H1 (cell line): Measurements from ENCODE around the gene TRIM50. TPM values are rescaled to one million over a fixed set of nuclear protein-coding genes. Genes with fewer than 3 reads are reported as not detected.

Source experiments
- CTCF ChIA-PET: fragments of 300-600 bp; sonication (Branson Sonifier 250); formaldehyde crosslinking; loops from one replicate; lab custom pipeline; 2021; ENCODE audit not compliant: partially characterized antibody; lab: Charles Lee
- POLR2A ChIA-PET: fragments of 300-600 bp; sonication (Branson Sonifier 250); formaldehyde crosslinking; loops from one replicate; lab custom pipeline; 2021; ENCODE audit warnings: inconsistent platforms; ENCODE audit not compliant: partially characterized antibody; lab: Charles Lee
- DNase-seq, 2 experiments: peaks; one replicate each; pipeline versions ENCODE4 v3.0.0 to v3.0.0-alpha.2; 2010 to 2022; ENCODE audit warnings: low spot score in 2 of 2, low read depth in 1 of 2, mixed read lengths in 1 of 2
- FAIRE-seq: peaks from 2 replicates; lab custom pipeline; 2011; peaks lifted over from hg19 to GRCh38; lab: Jason Lieb, UNC
- H2AFZ ChIP-seq: 2 replicates; pipeline ENCODE4 v1.8.1; 2012; ENCODE audit warnings: low read length, inconsistent platforms
- H2AK5ac ChIP-seq: 2 replicates; pipeline ENCODE4 v1.6.1; 2013; ENCODE audit warnings: low read depth, low read length
- H2BK120ac ChIP-seq: replicated peaks from 2 replicates; pipeline ENCODE3; 2013; ENCODE audit warnings: low read depth, low read length, inconsistent platforms
- H2BK12ac ChIP-seq: 2 replicates; pipeline ENCODE4 v1.6.1; 2013; ENCODE audit warnings: low read depth, low read length
- H2BK15ac ChIP-seq: 2 replicates; pipeline ENCODE4 v1.6.1; 2013; ENCODE audit warnings: low read length
- H2BK20ac ChIP-seq: 2 replicates; pipeline ENCODE4 v1.6.1; 2013; ENCODE audit warnings: low read length
- H2BK5ac ChIP-seq: 2 replicates; pipeline ENCODE4 v1.6.1; 2013; ENCODE audit warnings: low read depth, low read length
- H3K14ac ChIP-seq: 2 replicates; pipeline ENCODE4 v1.6.1; 2013; ENCODE audit warnings: inconsistent platforms; ENCODE audit not compliant: insufficient read length
- H3K18ac ChIP-seq: 2 replicates; pipeline ENCODE4 v1.6.1; 2013; ENCODE audit warnings: low read length; ENCODE audit errors: extremely low read depth
- H3K23ac ChIP-seq: 2 replicates; pipeline ENCODE4 v1.6.1; 2013; ENCODE audit warnings: inconsistent platforms; ENCODE audit not compliant: insufficient read length
- H3K23me2 ChIP-seq: 2 replicates; pipeline ENCODE4 v1.6.1; 2013; ENCODE audit warnings: low read depth, low read length
- H3K27ac ChIP-seq: 2 replicates; pipeline ENCODE4 v1.6.1; 2011; ENCODE audit warnings: low read depth, low read length, inconsistent platforms
- H3K27me3 ChIP-seq, 4 experiments: replicated peaks in 1 of 4; 1 replicate in 1 of 4; 2 replicates in 3 of 4; pipeline versions ENCODE4 v1.6.1 to v1.8.1; 2011 to 2013; ENCODE audit warnings: low read length in 3 of 4, mild to moderate bottlenecking in 3 of 4, inconsistent platforms in 2 of 4, mixed read lengths in 2 of 4, moderate library complexity in 1 of 4; ENCODE audit not compliant: control insufficient read depth in 3 of 4, insufficient read depth in 3 of 4; ENCODE audit errors: extremely low read depth in 1 of 4
- H3K36me3 ChIP-seq, 4 experiments: 2 replicates each; pipeline versions ENCODE4 v1.6.1 to v1.8.1; 2011 to 2013; ENCODE audit warnings: mild to moderate bottlenecking in 4 of 4, low read length in 3 of 4, moderate library complexity in 2 of 4, control low read depth in 1 of 4, inconsistent platforms in 1 of 4; ENCODE audit not compliant: insufficient read depth in 4 of 4, control insufficient read depth in 2 of 4
- H3K4ac ChIP-seq: replicated peaks from 2 replicates; pipeline ENCODE3; 2013; ENCODE audit warnings: low read length, low read depth, mixed read lengths, inconsistent platforms; ENCODE audit not compliant: insufficient read length
- H3K4me1 ChIP-seq, 4 experiments: replicated peaks in 1 of 4; 1 replicate in 1 of 4; 2 replicates in 3 of 4; pipeline versions ENCODE4 v1.6.1 to v1.8.1; 2011 to 2013; ENCODE audit warnings: low read length in 3 of 4, inconsistent platforms in 2 of 4, mixed read lengths in 1 of 4; ENCODE audit not compliant: insufficient read depth in 4 of 4, control insufficient read depth in 3 of 4
- H3K4me2 ChIP-seq, 2 experiments: 2 replicates each; pipeline versions ENCODE4 v1.6.1 to v1.8.1; 2011 to 2013; ENCODE audit warnings: low read depth in 2 of 2, low read length in 2 of 2, control low read depth in 1 of 2, inconsistent platforms in 1 of 2, mild to moderate bottlenecking in 1 of 2; ENCODE audit not compliant: insufficient read depth in 1 of 2
- H3K4me3 ChIP-seq, 4 experiments: fragments of 200-600, 300-600 bp in 1 of 4; sonication (generic), shearing (Covaris generic), sonication (Bioruptor Twin) in 1 of 4; 2 replicates each; pipeline versions ENCODE4 v1.5.1 to v1.8.1; 2011 to 2016; ENCODE audit warnings: low read length in 4 of 4, low read depth in 3 of 4, control low read depth in 2 of 4, inconsistent platforms in 2 of 4, mild to moderate bottlenecking in 2 of 4, mixed read lengths in 1 of 4, moderate library complexity in 1 of 4; ENCODE audit not compliant: insufficient read depth in 2 of 4; ENCODE audit errors: extremely low read depth in 1 of 4
- H3K56ac ChIP-seq: replicated peaks from 2 replicates; pipeline ENCODE3; 2013; ENCODE audit warnings: low read depth, mild to moderate bottlenecking, mixed read lengths, low read length, inconsistent platforms; ENCODE audit not compliant: insufficient read length
- H3K79me1 ChIP-seq: 2 replicates; pipeline ENCODE4 v1.6.1; 2013; ENCODE audit warnings: low read depth, low read length, control low read depth
- H3K79me2 ChIP-seq, 2 experiments: 2 replicates each; pipeline versions ENCODE4 v1.6.1 to v1.8.1; 2012 to 2013; ENCODE audit warnings: low read length in 2 of 2, mild to moderate bottlenecking in 2 of 2, inconsistent platforms in 1 of 2; ENCODE audit not compliant: insufficient read depth in 2 of 2, control insufficient read depth in 1 of 2
- H3K9ac ChIP-seq, 4 experiments: replicated peaks in 1 of 4; 1 replicate in 1 of 4; 2 replicates in 3 of 4; pipeline versions ENCODE4 v1.6.1 to v1.8.1; 2011 to 2013; ENCODE audit warnings: low read depth in 3 of 4, low read length in 3 of 4, control low read depth in 2 of 4, mild to moderate bottlenecking in 2 of 4, moderate library complexity in 2 of 4, inconsistent platforms in 1 of 4; ENCODE audit errors: extremely low read depth in 1 of 4
- H3K9me3 ChIP-seq, 2 experiments: 2 replicates each; pipeline versions ENCODE4 v1.6.1 to v1.8.1; 2012 to 2013; ENCODE audit warnings: mild to moderate bottlenecking in 2 of 2, moderate library complexity in 2 of 2, control low read depth in 1 of 2, inconsistent platforms in 1 of 2, low read depth in 1 of 2, low read length in 1 of 2, mixed read lengths in 1 of 2; ENCODE audit not compliant: insufficient read depth in 2 of 2
- H4K20me1 ChIP-seq, 2 experiments: replicated peaks in 1 of 2; 2 replicates each; pipeline versions ENCODE3 to v1.8.1; 2011 to 2013; ENCODE audit warnings: inconsistent platforms in 2 of 2, low read length in 2 of 2, mild to moderate bottlenecking in 1 of 2; ENCODE audit not compliant: insufficient read depth in 2 of 2, control insufficient read depth in 1 of 2
- H4K5ac ChIP-seq: 2 replicates; pipeline ENCODE4 v1.6.1; 2013; ENCODE audit warnings: low read length, low read depth, mixed read lengths, inconsistent platforms; ENCODE audit not compliant: insufficient read length
- H4K8ac ChIP-seq: 2 replicates; pipeline ENCODE4 v1.8.0; 2013; ENCODE audit warnings: mild to moderate bottlenecking, moderate library complexity, low read length, inconsistent platforms; ENCODE audit not compliant: insufficient read depth; ENCODE audit errors: extremely low read depth
- H4K91ac ChIP-seq: replicated peaks from 2 replicates; pipeline ENCODE3; 2013; ENCODE audit warnings: low read length, mixed read lengths, inconsistent platforms; ENCODE audit not compliant: insufficient read length
- CBX8 ChIP-seq: fragments of 300-800, 300-1000 bp; sonication (generic); IDR thresholded peaks from 2 replicates; pipeline ENCODE4 v1.7.1; 2016; ENCODE audit warnings: low read depth, low read length, borderline replicate concordance
- CHD1 ChIP-seq: IDR thresholded peaks from 2 replicates; pipeline ENCODE4 v1.6.1; 2012; ENCODE audit warnings: low read depth, low read length, improper control_type of control experiment
- EGR1 ChIP-seq: IDR thresholded peaks from 2 replicates; pipeline ENCODE4 v1.6.1; 2011; ENCODE audit warnings: low read depth, low read length, borderline replicate concordance
- EP300 ChIP-seq, 2 experiments: IDR thresholded peaks; 1 replicate in 1 of 2; 2 replicates in 1 of 2; pipeline ENCODE4 v1.6.1; 2011 to 2012; ENCODE audit warnings: low read depth in 2 of 2, low read length in 2 of 2, mild to moderate bottlenecking in 2 of 2, borderline replicate concordance in 1 of 2, inconsistent platforms in 1 of 2, moderate library complexity in 1 of 2
- HDAC2 ChIP-seq, 2 experiments: fragments of 300-600 bp in 1 of 2; sonication (generic) in 1 of 2; IDR thresholded peaks; 2 replicates each; pipeline ENCODE4 v1.6.1; 2011 to 2012; ENCODE audit warnings: low read depth in 2 of 2, low read length in 2 of 2, mild to moderate bottlenecking in 2 of 2, moderate library complexity in 2 of 2, borderline replicate concordance in 1 of 2, inconsistent platforms in 1 of 2
- NRF1 ChIP-seq: IDR thresholded peaks from 2 replicates; pipeline ENCODE4 v1.6.1; 2011; ENCODE audit warnings: mild to moderate bottlenecking, low read depth, low read length, improper control_type of control experiment
- PHF8 ChIP-seq: fragments of 200-600 bp; sonication (generic); conservative IDR thresholded peaks from 2 replicates; pipeline ENCODE4 v1.7.1; 2012; ENCODE audit warnings: low read depth, mild to moderate bottlenecking, inconsistent platforms, low read length, moderate library complexity
- POLR2AphosphoS5 ChIP-seq: IDR thresholded peaks from 2 replicates; pipeline ENCODE4 v1.6.1; 2011; ENCODE audit warnings: low read depth, low read length
- RNF2 ChIP-seq: fragments of 200-900, 300-1000 bp; sonication (generic); IDR thresholded peaks from 2 replicates; pipeline ENCODE4 v1.7.1; 2016; ENCODE audit warnings: borderline replicate concordance, low read depth, mild to moderate bottlenecking, antibody characterized with exemption, low read length; ENCODE audit not compliant: poor library complexity, severe bottlenecking; ENCODE audit errors: missing control alignments
- SAP30 ChIP-seq: fragments of 300-600 bp; sonication (generic); IDR thresholded peaks from 2 replicates; pipeline ENCODE4 v1.7.1; 2012; ENCODE audit warnings: low read length, moderate library complexity, mild to moderate bottlenecking, inconsistent platforms; ENCODE audit not compliant: insufficient read depth, insufficient replicate concordance
- SP1 ChIP-seq: IDR thresholded peaks from 2 replicates; pipeline ENCODE4 v1.6.1; 2011; ENCODE audit warnings: low read depth, low read length
- TAF1 ChIP-seq: IDR thresholded peaks from 2 replicates; pipeline ENCODE4 v1.6.1; 2011; ENCODE audit warnings: mild to moderate bottlenecking, low read depth, low read length
- TCF12 ChIP-seq: IDR thresholded peaks from 2 replicates; pipeline ENCODE4 v1.6.1; 2011; ENCODE audit warnings: low read depth, mild to moderate bottlenecking, low read length
- YY1 ChIP-seq: IDR thresholded peaks from 2 replicates; pipeline ENCODE4 v1.6.1; 2011; ENCODE audit warnings: low read depth, mild to moderate bottlenecking, low read length
- WGBS, 2 experiments: shearing (Covaris generic) in 1 of 2; methylation state at CpG; one replicate each; pipeline versions ENCODE4 v1.1.6 to v1.1.7; 2013 to 2015; ENCODE audit warnings: low lambda C conversion rate in 2 of 2, mixed read lengths in 2 of 2, inconsistent platforms in 1 of 2, low coverage in 1 of 2, missing lambda C conversion rate in 1 of 2; ENCODE audit not compliant: insufficient replicate concordance in 2 of 2, insufficient coverage in 1 of 2, insufficient read length in 1 of 2; ENCODE audit errors: extremely low coverage in 1 of 2, missing lambda C conversion rate in 1 of 2; 5-methylcytosine and 5-hydroxymethylcytosine counted together
- polyA plus RNA-seq, 7 experiments: library from polyadenylated mRNA; depleted of rRNA in 3 of 7; stranded (reverse) in 5 of 7; unstranded in 2 of 7; fragments of >200 nt in 5 of 7; fragments of 200-250 nt in 2 of 7; gene quantifications; 1 replicate in 5 of 7; 2 replicates in 1 of 7; 4 replicates in 1 of 7; pipeline versions ENCODE4 v1.2.1 to v1.2.3, GENCODE V29; 2011 to 2013; ENCODE audit warnings: missing spikeins in 2 of 7, mixed read lengths in 2 of 7
- total RNA-seq: library from RNA; stranded (reverse); fragmentation: NEBNext Ultra II Directional; extraction: Animal tissue kit (Norgen Biotek cat#: 25700); gene quantifications from 2 replicates; pipeline ENCODE4 v1.2.1, GENCODE V29; 2021

The TRIM50 gene
- total and polyA plus RNA-seq, 2 of the 8 experiments (the other 6 are each of a cell fraction or from before 2014, with no cell fraction given), result 0.12 TPM; not detected in 1

- no peaks in the 10 kb centered on the region for H3K23me2 ChIP-seq
- no peak overlapping the region for H2BK20ac ChIP-seq
- no peak overlapping the region for H3K4me3 ChIP-seq
- no peak overlapping the region for H3K27ac ChIP-seq
- H2BK15ac ChIP-seq, result no peak overlapping the region
- H4K8ac ChIP-seq, result no peak overlapping the region
- peaks cover 0 to 15% (median 3%) of the 10 kb centered on the region in 4 experiments; a peak in 5 of 7 replicates for H3K4me1 ChIP-seq
- H4K5ac ChIP-seq, result no peak overlapping the region
- ChIA-PET CTCF (interaction anchor here (0.9 to 2.5 kb wide), 6 partner anchors 19 to 106 kb away, joined by 3 to 7 read pairs (median 4); no protein-coding TSS in a partner anchor), POLR2A (no interaction called here)
- no peak overlapping the region for H3K23ac ChIP-seq
- 74% methylated on average over 4 of the region's 4 CpGs; no CpG with 5 or more reads in 1 of the 2 experiments for WGBS, 2 experiments
- H2BK12ac ChIP-seq, result no peak overlapping the region
- no peak overlapping the region for H2AK5ac ChIP-seq
- no peak overlapping the region for H3K18ac ChIP-seq
- no peak overlapping the region for H3K14ac ChIP-seq
- no peak overlapping the region for H3K4ac ChIP-seq
- no peak overlapping the region for H2BK120ac ChIP-seq
- no peak overlapping the region for H3K4me2 ChIP-seq
- no peak overlapping the region for H4K91ac ChIP-seq
- DNase-seq (no peak), FAIRE-seq (no peak)
- H3K27me3 ChIP-seq, result no peaks in the 10 kb centered on the region; a peak in 1 of 7 replicates
- H3K56ac ChIP-seq, result no peak overlapping the region
- H4K20me1 ChIP-seq, result no peaks in the 10 kb centered on the region
- no peak overlapping the region for H2AFZ ChIP-seq
- no peaks in the 10 kb centered on the region for H3K36me3 ChIP-seq
- no peak overlapping the region for H2BK5ac ChIP-seq
- no peaks in the 10 kb centered on the region for H3K9me3 ChIP-seq
- no peaks in the 10 kb centered on the region for H3K79me2 ChIP-seq
- H3K9ac ChIP-seq, result no peak overlapping the region
- H3K79me1 ChIP-seq, result no peaks in the 10 kb centered on the region
- TF ChIP-seq EGR1, result no peak
- TF ChIP-seq PHF8, result no peak
- TF ChIP-seq POLR2AphosphoS5, result no peak
- TF ChIP-seq NRF1, result no peak
- TF ChIP-seq SAP30, result no peak
- TF ChIP-seq EP300 (IDR thresholded peaks at IDR 0.05; ENCODE audit: borderline replicate concordance in 1 of 2, low read depth in 2 of 2, low read length in 2 of 2), result no peak
- no peak for TF ChIP-seq CHD1
- no peak for TF ChIP-seq CBX8
- TF ChIP-seq HDAC2 (IDR thresholded peaks at IDR 0.05; ENCODE audit: borderline replicate concordance in 1 of 2, low read depth in 2 of 2, low read length in 2 of 2), result no peak
- TF ChIP-seq TAF1, result no peak
- no peak for TF ChIP-seq TCF12
- TF ChIP-seq RNF2, result no peak
- TF ChIP-seq YY1, result no peak
- TF ChIP-seq SP1, result no peak
Measured at GRCh38 chr7:73345538-73345937, 17.7 kb upstream of the TRIM50 start.
